ENCODE results near the gene TEX38. TPM values are rescaled to one million over a fixed set of nuclear protein-coding genes. Genes with fewer than 3 reads are reported as not detected.

TEX38 gene
- total and polyA plus RNA-seq, 4 experiments from 2014 or later = 0.25 TPM; not detected in 3

- Histone ChIP-seq H3K36me3 (ENCODE audit: insufficient read depth, low read length) (peaks cover 15% of the 10 kb centered on the region), H3K4me3 (ENCODE audit: low read length in 2 of 2) (no peak overlapping the region), H3K4me1 (ENCODE audit: insufficient read depth, low read length) (peaks cover 22% of the 10 kb centered on the region), H3K9me3 (ENCODE audit: control insufficient read depth in 1 of 2, low read length in 2 of 2) (no peaks in the 10 kb centered on the region), H3K27me3 (ENCODE audit: insufficient read depth, low read length) (no peaks in the 10 kb centered on the region), H3K27ac (ENCODE audit: low read depth, low read length) (peak overlapping the region; percentile 47)
- POLR2A ChIA-PET (ENCODE audit: partially characterized antibody) = interaction anchor here (0.6 to 1.6 kb wide), 6 partner anchors 9 to 477 kb away, joined by 3 to 5 read pairs (median 4); partner anchors contain the start of genes MKNK1 and POMGNT1
- peaks cover 0 to 2% (median 0%) of the 10 kb centered on the region in 8 donors for H3K9me3 Mint-ChIP-seq
- CTCF ChIA-PET (ENCODE audit: partially characterized antibody) = interaction anchor here (1.2 to 1.8 kb wide), 2 partner anchors 21 to 50 kb away, joined by 3 to 6 read pairs; no protein-coding TSS in a partner anchor
- DNase-seq = peak in 4 of 5 donors; percentile 25 to 39 (median 31)
- intact Hi-C loops (cut with micrococcal nuclease) = no loop called here
- peak overlapping the region in 7 of 8 donors; percentile 57 to 86 (median 67) for H3K4me3 Mint-ChIP-seq
- peak overlapping the region; percentile 88 to 97 (median 92) for H3K27ac Mint-ChIP-seq
- peaks cover 26 to 51% of the 10 kb centered on the region in 2 donors for H3K36me3 Mint-ChIP-seq
- peaks cover 18 to 35% (median 22%) of the 10 kb centered on the region in 4 donors for H3K4me1 Mint-ChIP-seq
- no peaks in the 10 kb centered on the region for H3K27me3 Mint-ChIP-seq
Measured at GRCh38 chr1:46675549-46676314, 4.1 kb downstream of the TEX38 start.

GRCh38 chr1:46676531-46676930 lies 4.9 kb downstream of the TEX38 start:
- Histone ChIP-seq H3K36me3 (ENCODE audit: insufficient read depth, low read length) (peaks cover 22% of the 10 kb centered on the region), H3K4me1 (ENCODE audit: insufficient read depth, low read length) (peaks cover 22% of the 10 kb centered on the region), H3K4me3 (ENCODE audit: low read length in 2 of 2) (no peak overlapping the region), H3K27ac (ENCODE audit: low read depth, low read length) (peak overlapping the region; percentile 47), H3K27me3 (ENCODE audit: insufficient read depth, low read length) (no peaks in the 10 kb centered on the region), H3K9me3 (ENCODE audit: control insufficient read depth in 1 of 2, low read length in 2 of 2) (no peaks in the 10 kb centered on the region)
- peaks cover 33 to 58% of the 10 kb centered on the region in 2 donors for H3K36me3 Mint-ChIP-seq
- DNase-seq = no peak
- H3K4me3 Mint-ChIP-seq = peak overlapping the region in 6 of 8 donors; percentile 36 to 86 (median 68)
- peaks cover 0 to 2% (median 0%) of the 10 kb centered on the region in 8 donors for H3K9me3 Mint-ChIP-seq
- ChIA-PET CTCF (ENCODE audit: partially characterized antibody) (interaction anchor here (1.0 to 3.0 kb wide), 3 partner anchors 49 to 60 kb away, joined by 3 to 12 read pairs (median 3); partner anchors contain the start of gene MOB3C), POLR2A (ENCODE audit: partially characterized antibody) (interaction anchor here (1.2 to 2.3 kb wide), 4 partner anchors 8 to 72 kb away, joined by 4 to 17 read pairs (median 8); partner anchors contain the start of genes ATPAF1 and MKNK1)
- H3K27me3 Mint-ChIP-seq = no peaks in the 10 kb centered on the region
- peaks cover 18 to 35% (median 22%) of the 10 kb centered on the region in 4 donors for H3K4me1 Mint-ChIP-seq
- peak overlapping the region; percentile 88 to 97 (median 92) for H3K27ac Mint-ChIP-seq
- intact Hi-C loops (cut with micrococcal nuclease) = no loop called here

- peak overlapping the region; percentile 47 for H3K27ac ChIP-seq (ENCODE audit: low read depth, low read length)
- Mint-ChIP-seq H3K27me3 (no peaks in the 10 kb centered on the region), H3K27ac (peak overlapping the region; percentile 26 to 97 (median 88)), H3K9me3 (peaks cover 0 to 2% (median 0%) of the 10 kb centered on the region in 8 donors), H3K36me3 (peaks cover 42 to 66% of the 10 kb centered on the region in 2 donors), H3K4me3 (no peak overlapping the region), H3K4me1 (peaks cover 18 to 35% (median 22%) of the 10 kb centered on the region in 4 donors)
- no peak for DNase-seq
- ChIA-PET POLR2A (ENCODE audit: partially characterized antibody) (interaction anchor here (1.1 to 2.3 kb wide), 4 partner anchors 9 to 73 kb away, joined by 4 to 17 read pairs (median 8); partner anchors contain the start of genes ATPAF1 and MKNK1), CTCF (ENCODE audit: partially characterized antibody) (interaction anchor here (1.0 to 3.0 kb wide), 4 partner anchors 48 to 73 kb away, joined by 3 to 12 read pairs (median 3); partner anchors contain the start of genes MKNK1 and MOB3C)
- peaks cover 22% of the 10 kb centered on the region for H3K4me1 ChIP-seq (ENCODE audit: insufficient read depth, low read length)
- peaks cover 30% of the 10 kb centered on the region for H3K36me3 ChIP-seq (ENCODE audit: insufficient read depth, low read length)
- no peaks in the 10 kb centered on the region for H3K27me3 ChIP-seq (ENCODE audit: insufficient read depth, low read length)
- H3K4me3 ChIP-seq (ENCODE audit: low read length in 2 of 2) = no peak overlapping the region
- intact Hi-C loops (cut with micrococcal nuclease) = no loop called here
- H3K9me3 ChIP-seq (ENCODE audit: control insufficient read depth in 1 of 2, low read length in 2 of 2) = no peaks in the 10 kb centered on the region
Measured at GRCh38 chr1:46677339-46677738, 5.7 kb downstream of the TEX38 start.

- H3K4me1 ChIP-seq (ENCODE audit: insufficient read depth, low read length) = peaks cover 22% of the 10 kb centered on the region
- H3K27me3 ChIP-seq (ENCODE audit: insufficient read depth, low read length) = no peaks in the 10 kb centered on the region
- no peaks in the 10 kb centered on the region for H3K27me3 Mint-ChIP-seq
- no peak overlapping the region for H3K4me3 Mint-ChIP-seq
- ChIA-PET POLR2A (ENCODE audit: partially characterized antibody) (no interaction called here), CTCF (ENCODE audit: partially characterized antibody) (interaction anchor here (1.2 kb wide), 1 partner anchor 11 kb away, joined by 4 read pairs; the partner anchor contains the start of gene ATPAF1)
- no peak overlapping the region for H3K4me3 ChIP-seq (ENCODE audit: low read length in 2 of 2)
- peak overlapping the region in 3 of 7 donors; percentile 4 to 87 (median 38) for H3K27ac Mint-ChIP-seq
- intact Hi-C loops (cut with micrococcal nuclease) = no loop called here
- peaks cover 62 to 78% of the 10 kb centered on the region in 2 donors for H3K36me3 Mint-ChIP-seq
- no peaks in the 10 kb centered on the region for H3K9me3 ChIP-seq (ENCODE audit: control insufficient read depth in 1 of 2, low read length in 2 of 2)
- H3K4me1 Mint-ChIP-seq = peaks cover 18 to 31% (median 22%) of the 10 kb centered on the region in 4 donors
- H3K9me3 Mint-ChIP-seq = peaks cover 0 to 2% (median 0%) of the 10 kb centered on the region in 8 donors
- no peak for DNase-seq
- H3K36me3 ChIP-seq (ENCODE audit: insufficient read depth, low read length) = peaks cover 51% of the 10 kb centered on the region
- no peak overlapping the region for H3K27ac ChIP-seq (ENCODE audit: low read depth, low read length)
Measured at GRCh38 chr1:46679789-46680573, 8.3 kb downstream of the TEX38 start.

GRCh38 chr1:46681333-46682034 lies 9.8 kb downstream of the TEX38 start:
- DNase-seq = no peak
- intact Hi-C loops (cut with micrococcal nuclease) = no loop called here
- no peaks in the 10 kb centered on the region for H3K27me3 ChIP-seq (ENCODE audit: insufficient read depth, low read length)
- Mint-ChIP-seq H3K27ac (peak overlapping the region in 5 of 7 donors; percentile 37 to 85 (median 55)), H3K36me3 (peaks cover 70 to 85% of the 10 kb centered on the region in 2 donors), H3K27me3 (no peaks in the 10 kb centered on the region), H3K4me1 (peaks cover 7 to 16% (median 10%) of the 10 kb centered on the region in 4 donors), H3K4me3 (no peak overlapping the region), H3K9me3 (peaks cover 0 to 2% (median 0%) of the 10 kb centered on the region in 8 donors)
- H3K36me3 ChIP-seq (ENCODE audit: insufficient read depth, low read length) = peaks cover 66% of the 10 kb centered on the region
- peaks cover 7% of the 10 kb centered on the region for H3K4me1 ChIP-seq (ENCODE audit: insufficient read depth, low read length)
- ChIA-PET CTCF (ENCODE audit: partially characterized antibody) (interaction anchor here (0.9 kb wide), 1 partner anchor 12 kb away, joined by 3 read pairs; no protein-coding TSS in a partner anchor), POLR2A (ENCODE audit: partially characterized antibody) (interaction anchor here (0.8 to 1.4 kb wide), 3 partner anchors 14 to 282 kb away, joined by 3 to 5 read pairs (median 3); no protein-coding TSS in a partner anchor)
- H3K4me3 ChIP-seq (ENCODE audit: low read length in 2 of 2) = no peak overlapping the region
- no peaks in the 10 kb centered on the region for H3K9me3 ChIP-seq (ENCODE audit: control insufficient read depth in 1 of 2, low read length in 2 of 2)
- H3K27ac ChIP-seq (ENCODE audit: low read depth, low read length) = no peak overlapping the region

GRCh38 chr1:46682064-46682463 lies 10.4 kb downstream of the TEX38 start:
- no peaks in the 10 kb centered on the region for H3K27me3 ChIP-seq (ENCODE audit: insufficient read depth, low read length)
- intact Hi-C loops (cut with micrococcal nuclease) = no loop called here
- ChIA-PET CTCF (ENCODE audit: partially characterized antibody) (interaction anchor here (0.9 kb wide), 1 partner anchor 13 kb away, joined by 3 read pairs; no protein-coding TSS in a partner anchor), POLR2A (ENCODE audit: partially characterized antibody) (interaction anchor here (1.2 to 1.4 kb wide), 2 partner anchors 14 to 66 kb away, joined by 3 to 5 read pairs; no protein-coding TSS in a partner anchor)
- Mint-ChIP-seq H3K27me3 (no peaks in the 10 kb centered on the region), H3K4me3 (no peak overlapping the region), H3K9me3 (peaks cover 0 to 2% (median 0%) of the 10 kb centered on the region in 8 donors), H3K36me3 (peaks cover 76 to 88% of the 10 kb centered on the region in 2 donors), H3K27ac (peak overlapping the region in 3 of 7 donors; percentile 37 to 95 (median 73)), H3K4me1 (peaks cover 3 to 10% (median 6%) of the 10 kb centered on the region in 4 donors)
- H3K9me3 ChIP-seq (ENCODE audit: control insufficient read depth in 1 of 2, low read length in 2 of 2) = no peaks in the 10 kb centered on the region
- H3K4me1 ChIP-seq (ENCODE audit: insufficient read depth, low read length) = peaks cover 1% of the 10 kb centered on the region
- H3K36me3 ChIP-seq (ENCODE audit: insufficient read depth, low read length) = peaks cover 72% of the 10 kb centered on the region
- H3K4me3 ChIP-seq (ENCODE audit: low read length in 2 of 2) = no peak overlapping the region
- DNase-seq = no peak
- no peak overlapping the region for H3K27ac ChIP-seq (ENCODE audit: low read depth, low read length)
